NCI-H1105 (cell line): ENCODE measurements around the gene PFDN6.
"Not testable (repeated sequence)": the region's sequence is repeated elsewhere in the genome, so short reads cannot be mapped to it uniquely, and the experiment has no call there.

Experiments used
- DNase-seq: peaks from one replicate; lab custom pipeline; 2025; lab: John Stamatoyannopoulos, UW

Gene PFDN6

GRCh38 chr6:33288921-33289783 is at the start of gene PFDN6, which contains the start of gene WDR46:
TSS of gene PFDN6 (plus strand) at chr6:33289601. CDS start at chr6:33289857, 256 bp downstream.
TSS of gene WDR46 (minus strand) at chr6:33289239. CDS start at chr6:33289170, 69 bp downstream.
- DNase-seq: peak; percentile 77

- DNase-seq: no peak
These were observed 47.4 kb upstream of the PFDN6 start for GRCh38 chr6:33241968-33242367.

GRCh38 chr6:33243476-33243875 is 45.9 kb upstream of the PFDN6 start:
- no peak for DNase-seq

- peak; percentile 76 for DNase-seq
These were observed 41.3 kb upstream of the PFDN6 start for GRCh38 chr6:33247977-33248642.

GRCh38 chr6:33248643-33248931 is 40.8 kb upstream of the PFDN6 start:
- no peak for DNase-seq

- peak; percentile 98 for DNase-seq
These were observed 40.3 kb upstream of the PFDN6 start for GRCh38 chr6:33248932-33249731.

GRCh38 chr6:33249732-33250630 is 39.4 kb upstream of the PFDN6 start:
- no peak for DNase-seq

GRCh38 chr6:33250731-33251130 is 38.7 kb upstream of the PFDN6 start:
- DNase-seq: no peak

- DNase-seq: no peak
These were observed 37.9 kb upstream of the PFDN6 start for GRCh38 chr6:33251395-33252012.

- DNase-seq: no peak
These were observed 36.6 kb upstream of the PFDN6 start for GRCh38 chr6:33252759-33253158.

GRCh38 chr6:33254591-33254990 is 34.8 kb upstream of the PFDN6 start:
- DNase-seq: no peak

- no peak for DNase-seq
These were observed 30.4 kb upstream of the PFDN6 start for GRCh38 chr6:33259032-33259431.

- not testable (repeated sequence) for DNase-seq
These were observed 26.9 kb upstream of the PFDN6 start for GRCh38 chr6:33262490-33262889.

- no peak for DNase-seq
These were observed 25.4 kb upstream of the PFDN6 start for GRCh38 chr6:33264015-33264414.

- DNase-seq: no peak
These were observed 18.3 kb upstream of the PFDN6 start for GRCh38 chr6:33271117-33271467.

GRCh38 chr6:33271468-33272274 is 17.7 kb upstream of the PFDN6 start, which contains the start of the genes RPS18 and VPS52:
TSS of gene RPS18 (plus strand) at chr6:33272075. CDS start at chr6:33272120, 45 bp downstream.
TSS of gene VPS52 (minus strand) at chr6:33271876. CDS start at chr6:33271675, 201 bp downstream.
- DNase-seq: peak; percentile 97

- DNase-seq: no peak
These were observed 16.9 kb upstream of the PFDN6 start for GRCh38 chr6:33272275-33273128.

GRCh38 chr6:33273129-33273923 is 16.1 kb upstream of the PFDN6 start:
- DNase-seq: no peak
